ENCODE measurements around the gene SH3BP4. TPM values are rescaled to one million over a fixed set of nuclear protein-coding genes. Genes with fewer than 3 reads are reported as not detected.

Gene SH3BP4
- total and polyA plus RNA-seq, 8 donors, result 24.1 to 35.0 (median 28.6) TPM

DNA sequence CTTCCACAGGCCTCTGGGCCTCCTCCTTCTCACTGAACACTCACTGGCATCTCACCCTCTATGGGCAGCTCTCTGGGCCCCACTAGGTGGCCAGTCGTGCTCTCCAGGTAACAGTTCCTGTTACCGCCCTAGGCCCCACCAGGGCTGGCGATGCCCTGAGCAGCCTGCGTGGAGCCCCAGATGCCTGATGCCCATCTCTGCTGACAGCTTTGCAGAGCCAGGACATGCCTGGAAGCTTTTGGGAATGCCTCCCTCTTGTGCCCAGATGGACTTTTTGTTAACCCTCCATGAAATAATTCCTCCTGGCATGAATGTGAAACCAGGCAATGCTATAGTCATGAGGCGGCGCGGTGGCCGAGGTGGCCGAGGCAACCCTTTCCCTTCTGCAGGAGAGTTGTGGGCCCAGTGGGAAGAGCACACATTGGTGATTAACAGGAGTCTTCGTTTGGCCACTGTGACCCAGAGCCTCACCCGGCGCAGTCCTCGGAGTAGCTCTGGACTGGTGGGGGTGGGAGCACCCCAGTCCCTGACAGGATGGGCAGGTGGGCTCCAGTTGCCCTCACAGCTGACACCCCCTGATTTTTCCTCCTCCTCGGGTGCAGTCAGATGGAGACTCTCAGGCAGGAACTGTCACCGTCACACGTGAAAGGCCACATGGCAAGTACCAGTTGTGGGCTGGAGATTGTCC lies 80.0 kb downstream of the SH3BP4 start:
- no peaks in the 10 kb centered on the region for H3K9me3 ChIP-seq
- ATAC-seq (no peak), DNase-seq (peak in 1 of 4 donors; percentile 68)
- intact Hi-C loops (cut with DNase I), result no loop called here
- no peaks in the 10 kb centered on the region for H3K27me3 ChIP-seq
- no peak overlapping the region for H3K4me3 ChIP-seq
- peaks cover under 1 to 9% of the 10 kb centered on the region in 2 donors for H3K4me1 ChIP-seq
- no peak overlapping the region for H3K27ac ChIP-seq
- TF ChIP-seq, protein P1, sequence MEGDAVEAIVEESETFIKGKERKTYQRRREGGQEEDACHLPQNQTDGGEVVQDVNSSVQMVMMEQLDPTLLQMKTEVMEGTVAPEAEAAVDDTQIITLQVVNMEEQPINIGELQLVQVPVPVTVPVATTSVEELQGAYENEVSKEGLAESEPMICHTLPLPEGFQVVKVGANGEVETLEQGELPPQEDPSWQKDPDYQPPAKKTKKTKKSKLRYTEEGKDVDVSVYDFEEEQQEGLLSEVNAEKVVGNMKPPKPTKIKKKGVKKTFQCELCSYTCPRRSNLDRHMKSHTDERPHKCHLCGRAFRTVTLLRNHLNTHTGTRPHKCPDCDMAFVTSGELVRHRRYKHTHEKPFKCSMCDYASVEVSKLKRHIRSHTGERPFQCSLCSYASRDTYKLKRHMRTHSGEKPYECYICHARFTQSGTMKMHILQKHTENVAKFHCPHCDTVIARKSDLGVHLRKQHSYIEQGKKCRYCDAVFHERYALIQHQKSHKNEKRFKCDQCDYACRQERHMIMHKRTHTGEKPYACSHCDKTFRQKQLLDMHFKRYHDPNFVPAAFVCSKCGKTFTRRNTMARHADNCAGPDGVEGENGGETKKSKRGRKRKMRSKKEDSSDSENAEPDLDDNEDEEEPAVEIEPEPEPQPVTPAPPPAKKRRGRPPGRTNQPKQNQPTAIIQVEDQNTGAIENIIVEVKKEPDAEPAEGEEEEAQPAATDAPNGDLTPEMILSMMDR (IDR thresholded peaks at IDR 0.05), result no peak
- peaks cover 0 to 6% of the 10 kb centered on the region in 2 donors for H3K36me3 ChIP-seq

DNA sequence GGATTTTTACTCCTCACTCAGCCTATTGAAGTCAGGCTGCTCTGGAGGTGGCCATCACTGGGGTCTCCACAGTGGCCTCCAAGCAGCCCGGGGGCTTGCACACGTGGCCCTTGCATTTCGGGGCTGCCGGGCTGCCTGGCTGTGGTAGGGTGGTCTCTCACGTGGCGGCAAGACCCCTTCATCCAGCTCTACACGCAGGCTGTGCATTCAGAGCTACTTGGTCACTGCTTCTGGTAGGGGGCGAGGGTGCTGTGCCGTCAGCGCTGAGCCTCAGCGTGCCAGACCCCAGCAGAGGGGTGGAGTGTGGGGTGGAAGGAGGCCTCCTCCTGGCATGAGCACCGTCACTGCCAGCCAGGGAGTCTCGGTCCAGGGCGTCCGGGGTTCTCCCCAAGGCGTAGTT lies 80.6 kb downstream of the SH3BP4 start:
- DNase-seq (peak in 1 of 4 donors; percentile 49), ATAC-seq (no peak)
- Histone ChIP-seq H3K4me1 (peaks cover 0 to 2% of the 10 kb centered on the region in 2 donors), H3K27ac (no peak overlapping the region), H3K4me3 (no peak overlapping the region), H3K36me3 (peaks cover 0 to 6% of the 10 kb centered on the region in 2 donors), H3K27me3 (no peaks in the 10 kb centered on the region), H3K9me3 (no peaks in the 10 kb centered on the region)
- TF ChIP-seq, protein P1 (IDR thresholded peaks at IDR 0.05), result no peak
- intact Hi-C loops (cut with DNase I), result no loop called here

DNA sequence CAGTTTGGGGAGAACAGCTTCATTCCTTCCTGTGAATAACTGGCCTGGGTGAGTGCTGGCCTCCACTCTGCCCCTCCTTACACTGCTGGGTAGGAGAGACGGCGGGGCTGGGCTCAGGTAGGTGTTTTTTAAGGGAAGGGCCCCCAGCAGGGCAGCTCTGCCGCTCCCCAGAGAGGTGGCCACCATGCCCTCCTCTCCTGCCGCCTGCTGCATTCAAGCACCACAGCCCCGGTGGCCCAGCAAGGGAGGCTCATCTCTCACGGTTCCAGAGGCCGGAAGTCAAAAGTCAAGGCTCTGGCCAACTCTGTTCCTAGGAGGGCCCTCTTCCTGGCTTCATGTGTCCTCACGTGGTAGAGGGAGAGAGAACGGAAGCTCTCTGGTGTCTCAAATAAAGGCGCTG lies 81.1 kb downstream of the SH3BP4 start:
- H3K4me3 ChIP-seq, result no peak overlapping the region
- TF ChIP-seq, protein P1 (IDR thresholded peaks at IDR 0.05), result no peak
- H3K36me3 ChIP-seq, result peaks cover 0 to 6% of the 10 kb centered on the region in 2 donors
- no peak overlapping the region for H3K27ac ChIP-seq
- H3K9me3 ChIP-seq, result no peaks in the 10 kb centered on the region
- DNase-seq (peak in 1 of 4 donors; percentile 60), ATAC-seq (no peak)
- intact Hi-C loops (cut with DNase I), result no loop called here
- H3K27me3 ChIP-seq, result no peaks in the 10 kb centered on the region
- no peaks in the 10 kb centered on the region for H3K4me1 ChIP-seq

DNA sequence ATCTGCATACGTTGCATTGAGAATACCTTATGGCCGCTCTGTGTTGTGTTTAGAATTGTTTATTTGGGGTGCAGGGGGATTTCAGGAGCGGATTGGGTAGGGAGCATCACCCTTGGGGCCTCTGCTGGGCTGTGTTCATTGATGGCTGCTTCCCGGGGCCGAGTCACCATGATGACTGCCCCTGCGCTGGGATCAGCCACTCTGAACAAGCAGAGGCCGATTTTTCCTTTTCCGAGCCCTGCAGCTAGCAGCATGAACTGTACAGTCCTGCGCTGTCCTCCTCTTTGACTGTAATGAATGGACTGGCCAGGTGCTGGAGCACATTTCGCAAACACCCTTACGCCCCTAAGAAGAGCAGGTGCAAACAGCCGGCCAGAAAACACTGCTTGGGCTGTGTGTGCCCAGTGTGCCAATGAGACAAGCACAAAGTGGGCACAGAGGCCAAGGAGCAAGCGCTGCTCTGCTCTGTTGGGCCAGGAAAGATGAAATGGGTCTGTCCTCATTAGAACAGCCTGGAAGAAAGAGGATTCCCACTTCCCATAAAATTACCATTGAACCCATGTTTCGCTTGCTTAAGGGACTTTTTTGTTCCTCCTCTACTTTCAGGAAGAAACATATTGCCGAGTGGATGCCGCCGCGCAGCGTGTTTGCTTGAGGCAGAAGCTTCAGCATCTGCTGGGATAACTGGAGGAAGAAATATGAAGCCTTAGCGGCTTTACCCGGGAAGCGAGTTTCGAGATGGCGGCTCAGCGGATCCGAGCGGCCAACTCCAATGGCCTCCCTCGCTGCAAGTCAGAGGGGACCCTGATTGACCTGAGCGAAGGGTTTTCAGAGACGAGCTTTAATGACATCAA lies 82.7 kb downstream of the SH3BP4 start:
- H3K9me3 ChIP-seq, result no peaks in the 10 kb centered on the region
- H3K27ac ChIP-seq, result no peak overlapping the region
- H3K4me1 ChIP-seq, result no peaks in the 10 kb centered on the region
- TF ChIP-seq, protein P1 (IDR thresholded peaks at IDR 0.05), result no peak
- intact Hi-C loops (cut with DNase I), result no loop called here
- ATAC-seq (no peak), DNase-seq (peak in 2 of 4 donors; percentile 15 to 55)
- no peak overlapping the region for H3K4me3 ChIP-seq
- H3K36me3 ChIP-seq, result peaks cover 0 to 6% of the 10 kb centered on the region in 2 donors
- H3K27me3 ChIP-seq, result no peaks in the 10 kb centered on the region

DNA sequence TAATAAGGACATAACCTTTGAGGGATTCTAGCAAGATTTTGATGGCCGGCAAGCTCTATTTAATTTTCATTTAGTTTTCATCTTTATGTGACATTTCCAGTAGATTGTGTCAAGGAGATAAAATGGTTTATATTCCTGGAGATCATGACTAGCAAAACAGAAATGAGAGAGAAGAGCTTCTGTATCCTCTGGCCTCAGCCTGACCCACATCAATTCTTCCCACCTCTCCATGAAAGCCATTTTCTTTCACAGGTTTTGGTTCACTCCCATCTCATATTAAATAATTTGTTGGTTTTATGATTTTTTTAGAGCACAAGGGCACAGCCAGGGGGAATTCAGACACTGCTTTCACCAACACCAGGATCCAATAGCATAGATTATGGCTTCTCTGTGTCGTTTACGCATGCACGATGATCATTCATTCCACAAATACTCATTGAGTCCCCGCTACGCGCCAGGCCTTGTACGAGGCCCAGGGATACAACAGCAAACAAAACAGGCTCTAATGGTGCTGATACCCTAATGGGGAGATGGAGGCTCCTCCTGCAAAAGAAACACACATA lies 85.9 kb downstream of the SH3BP4 start:
- Histone ChIP-seq H3K4me1 (no peaks in the 10 kb centered on the region), H3K9me3 (no peaks in the 10 kb centered on the region)
- intact Hi-C loops (cut with DNase I), result no loop called here

More for the DNA sequence above, 85.9 kb downstream of the SH3BP4 start:
- no peak for ATAC-seq
- no peak for DNase-seq
- Histone ChIP-seq H3K27ac (no peak overlapping the region), H3K27me3 (no peaks in the 10 kb centered on the region), H3K36me3 (peaks cover 0 to 28% of the 10 kb centered on the region in 2 donors), H3K4me3 (no peak overlapping the region)
- TF ChIP-seq, protein P1 (IDR thresholded peaks at IDR 0.05), result no peak
